Esophagus squamous epithelium (tissue), 4 donors: ENCODE measurements around the gene HOXB9.

Experiments
- POLR2A ChIP-seq, 4 donors: fragments of 450-650 bp; IDR thresholded peaks; one replicate each; pipeline ENCODE4 v1.6.1; 2017; ENCODE audit warnings: antibody characterized with exemption in 4 of 4, mild to moderate bottlenecking in 4 of 4, moderate library complexity in 3 of 4
- TF ChIP-seq, protein P1 (sequence below), 6 experiments: fragments of 450-650 bp in 4 of 6; fragments of 200-600 bp in 2 of 6; sonication (generic) in 2 of 6; IDR thresholded peaks; one replicate each; pipeline ENCODE4 v1.5.1; 2016 to 2019; ENCODE audit warnings: antibody characterized with exemption in 6 of 6, mild to moderate bottlenecking in 4 of 6, moderate library complexity in 4 of 6

GRCh38 chr17:48617471-48618255 is 8.5 kb downstream of the HOXB9 start:
- TF ChIP-seq, protein P1, sequence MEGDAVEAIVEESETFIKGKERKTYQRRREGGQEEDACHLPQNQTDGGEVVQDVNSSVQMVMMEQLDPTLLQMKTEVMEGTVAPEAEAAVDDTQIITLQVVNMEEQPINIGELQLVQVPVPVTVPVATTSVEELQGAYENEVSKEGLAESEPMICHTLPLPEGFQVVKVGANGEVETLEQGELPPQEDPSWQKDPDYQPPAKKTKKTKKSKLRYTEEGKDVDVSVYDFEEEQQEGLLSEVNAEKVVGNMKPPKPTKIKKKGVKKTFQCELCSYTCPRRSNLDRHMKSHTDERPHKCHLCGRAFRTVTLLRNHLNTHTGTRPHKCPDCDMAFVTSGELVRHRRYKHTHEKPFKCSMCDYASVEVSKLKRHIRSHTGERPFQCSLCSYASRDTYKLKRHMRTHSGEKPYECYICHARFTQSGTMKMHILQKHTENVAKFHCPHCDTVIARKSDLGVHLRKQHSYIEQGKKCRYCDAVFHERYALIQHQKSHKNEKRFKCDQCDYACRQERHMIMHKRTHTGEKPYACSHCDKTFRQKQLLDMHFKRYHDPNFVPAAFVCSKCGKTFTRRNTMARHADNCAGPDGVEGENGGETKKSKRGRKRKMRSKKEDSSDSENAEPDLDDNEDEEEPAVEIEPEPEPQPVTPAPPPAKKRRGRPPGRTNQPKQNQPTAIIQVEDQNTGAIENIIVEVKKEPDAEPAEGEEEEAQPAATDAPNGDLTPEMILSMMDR (IDR thresholded peaks at IDR 0.05) = no peak
- TF ChIP-seq POLR2A (IDR thresholded peaks at IDR 0.05) = no peak
